HuH-7 (cell line): ENCODE measurements around the gene TUBAL3.
"Not testable (repeated sequence)": the region's sequence is repeated elsewhere in the genome, so short reads cannot be mapped to it uniquely, and the experiment has no call there.

Experiments
- DNase-seq: peaks from one replicate; pipeline ENCODE4 v3.0.0; 2011; ENCODE audit warnings: low spot score

Gene TUBAL3

DNA sequence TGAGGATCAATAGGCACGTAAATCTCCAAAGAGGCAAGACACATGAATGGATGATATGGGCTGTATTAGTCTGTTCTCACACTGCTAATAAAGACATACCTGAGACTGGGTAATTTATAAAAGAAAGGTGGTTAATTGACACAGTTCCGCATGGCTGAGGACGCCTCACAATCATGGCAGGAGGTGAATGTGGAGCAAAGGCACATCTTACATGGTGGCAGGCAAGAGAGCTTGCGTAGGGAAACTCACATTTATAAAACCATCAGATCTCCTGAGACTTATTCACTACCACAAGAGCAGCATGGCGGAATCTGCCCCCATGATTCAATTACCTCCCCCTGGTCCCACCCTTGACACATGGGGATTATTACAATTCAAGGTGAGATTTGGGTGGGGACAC, 25.4 kb downstream of the TUBAL3 start:
- DNase-seq = not testable (repeated sequence)

DNA sequence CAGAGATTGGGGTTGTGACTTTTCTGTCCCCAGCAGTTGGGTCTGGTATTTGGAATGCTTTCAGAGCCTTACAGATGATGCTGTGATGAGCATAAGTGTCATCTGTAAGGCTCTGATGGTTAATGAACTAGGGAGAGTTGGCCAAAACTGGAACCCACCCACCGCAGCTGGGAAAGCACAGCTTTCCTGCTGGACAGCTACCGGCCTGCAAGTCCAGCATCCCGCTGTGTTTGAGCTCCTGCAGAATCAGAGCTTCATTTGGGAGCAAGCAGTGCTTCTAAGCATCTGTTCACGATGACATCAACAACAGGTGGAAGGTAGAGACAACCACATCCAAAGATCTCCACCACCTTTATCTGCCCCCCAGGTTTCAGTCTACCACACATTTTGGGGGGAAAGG, 28.2 kb downstream of the TUBAL3 start:
- no peak for DNase-seq

DNA sequence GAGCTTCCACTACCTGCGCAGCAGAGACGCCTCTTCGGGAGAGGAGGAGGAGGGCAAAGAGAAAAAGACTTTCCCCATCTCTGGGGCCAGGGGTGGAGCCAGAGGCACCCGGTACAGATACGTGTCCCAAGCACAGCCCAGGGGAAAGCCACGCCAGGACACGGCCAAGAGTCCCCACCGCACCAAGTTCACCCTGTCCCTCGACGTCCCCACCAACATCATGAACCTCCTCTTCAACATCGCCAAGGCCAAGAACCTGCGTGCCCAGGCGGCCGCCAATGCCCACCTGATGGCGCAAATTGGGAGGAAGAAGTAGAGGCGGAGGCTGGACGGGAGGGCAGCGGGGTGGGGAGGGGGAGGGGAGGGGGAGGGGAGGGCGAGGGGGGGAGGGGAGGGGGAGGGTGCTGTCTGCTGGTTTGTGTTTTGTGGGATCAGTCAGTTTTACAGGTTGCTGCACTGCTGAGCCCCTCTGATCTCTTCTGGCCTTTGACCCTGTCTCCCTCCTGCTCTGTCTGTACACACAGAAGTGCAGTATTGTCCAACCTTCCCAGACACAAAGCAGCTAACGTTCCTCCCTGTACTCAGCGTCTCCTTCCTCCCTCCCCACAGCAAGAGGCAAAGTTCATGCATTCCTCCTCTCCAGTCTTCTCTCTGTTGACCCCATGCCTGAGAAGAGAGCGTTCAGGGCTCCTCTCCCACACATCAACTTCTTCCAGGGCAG, 30.6 kb downstream of the TUBAL3 start:
- DNase-seq = peak; percentile 48

DNA sequence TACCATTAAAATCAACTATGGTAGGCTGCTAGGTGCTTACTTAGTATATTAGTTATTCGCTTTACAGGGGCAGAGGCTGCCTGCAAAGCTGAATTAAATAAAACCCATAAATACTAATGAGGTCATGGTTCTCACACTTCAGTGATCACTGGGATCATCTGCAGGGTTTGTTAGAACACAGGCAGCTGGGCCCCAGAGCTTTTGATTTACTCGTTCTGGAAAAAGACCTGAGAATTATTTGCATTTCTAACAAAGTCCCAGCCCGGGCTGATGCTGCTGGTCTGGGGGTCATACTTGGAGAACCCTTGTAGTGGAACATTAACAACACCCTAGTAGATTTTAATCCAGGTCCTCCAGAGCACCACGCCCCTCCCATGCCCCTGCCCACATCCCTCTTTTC, 31.3 kb downstream of the TUBAL3 start:
- no peak for DNase-seq

DNA sequence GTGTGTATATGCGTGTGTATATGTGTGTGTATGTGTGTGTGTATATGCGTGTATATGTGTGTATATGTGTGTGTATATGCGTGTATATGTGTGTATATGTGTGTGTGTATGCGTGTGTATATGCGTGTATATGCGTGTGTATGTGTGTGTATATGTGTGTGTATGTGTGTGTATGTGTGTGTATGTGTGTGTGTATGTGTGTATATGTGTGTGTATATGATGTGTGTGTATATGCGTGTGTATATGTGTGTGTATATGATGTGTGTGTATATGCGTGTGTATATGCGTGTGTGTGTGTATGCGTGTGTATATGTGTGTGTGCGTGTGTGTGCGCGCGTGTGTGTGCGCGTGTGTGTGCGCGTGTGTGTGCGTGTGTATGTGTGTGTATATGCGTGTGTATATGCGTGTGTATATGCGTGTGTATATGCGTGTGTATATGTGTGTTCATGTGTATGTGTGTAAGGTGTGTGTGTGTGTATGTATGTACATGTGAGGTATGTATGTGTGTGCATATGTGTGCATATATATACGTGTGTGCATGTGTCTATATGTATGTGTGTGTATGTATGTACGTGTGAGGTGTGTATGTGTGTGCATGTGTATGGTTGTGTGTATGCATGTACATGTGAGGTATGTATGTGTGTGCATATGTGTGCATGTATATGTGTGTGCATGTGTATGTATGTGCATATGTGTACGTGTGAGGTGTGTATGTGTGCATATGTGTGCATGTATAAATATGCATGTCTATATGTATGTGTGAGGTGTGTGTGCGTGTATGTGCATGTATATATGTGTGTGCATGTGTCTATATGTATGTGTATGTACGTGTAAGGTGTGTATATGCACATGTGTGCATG, 33.9 kb downstream of the TUBAL3 start:
- no peak for DNase-seq

DNA sequence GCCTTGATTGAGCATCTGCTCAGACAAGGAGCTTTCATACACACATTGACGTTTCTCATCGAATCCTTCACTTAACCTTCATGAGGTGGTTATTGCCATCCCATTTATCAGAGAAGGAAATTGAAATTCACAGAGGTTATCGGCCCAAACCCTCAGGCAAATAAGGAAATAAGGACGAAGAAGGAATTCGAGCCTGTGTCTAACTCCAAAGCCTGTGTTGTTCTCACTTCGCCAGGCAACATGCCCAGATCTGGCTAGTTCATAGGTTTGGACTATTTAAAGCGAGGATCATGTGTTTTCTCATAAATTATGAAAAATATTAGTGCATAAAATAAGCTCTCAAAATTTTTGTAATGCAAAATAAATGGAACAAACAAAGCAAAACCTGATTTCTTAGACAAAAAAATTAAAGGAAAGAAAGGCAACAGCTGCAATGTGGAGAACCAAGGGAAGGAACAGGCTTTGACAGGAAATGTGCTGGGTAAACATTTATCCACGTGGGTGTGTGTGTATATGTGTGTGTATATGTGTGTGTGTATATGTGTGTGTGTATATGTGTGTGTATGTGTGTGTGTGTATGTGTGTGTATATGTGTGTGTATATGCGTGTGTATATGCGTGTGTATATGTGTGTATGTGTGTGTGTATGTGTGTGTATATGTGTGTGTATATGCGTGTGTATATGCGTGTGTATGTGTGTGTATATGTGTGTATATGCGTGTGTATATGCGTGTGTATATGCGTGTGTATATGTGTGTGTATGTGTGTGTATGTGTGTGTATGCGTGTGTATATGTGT, 35.1 kb downstream of the TUBAL3 start:
- no peak for DNase-seq

DNA sequence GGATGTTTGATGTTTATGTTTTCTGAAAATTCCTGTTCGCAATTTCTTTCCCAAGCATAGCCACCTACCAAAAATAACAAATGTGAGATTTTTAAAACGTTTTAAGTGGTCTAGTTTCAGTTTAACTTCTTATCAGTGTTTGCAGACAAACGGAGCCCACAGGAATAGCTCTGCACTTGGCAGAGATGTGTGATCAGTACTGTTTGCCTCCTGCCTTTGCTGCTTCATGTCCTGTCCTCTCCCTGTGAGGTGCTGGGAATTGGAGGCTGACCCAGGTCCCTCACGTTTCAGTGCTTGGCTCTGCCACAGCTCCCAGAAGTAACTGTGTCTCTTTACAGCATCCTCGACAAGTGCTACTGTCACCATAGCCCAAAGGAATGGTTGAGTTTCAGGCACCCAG, 38.7 kb downstream of the TUBAL3 start:
- no peak for DNase-seq

DNA sequence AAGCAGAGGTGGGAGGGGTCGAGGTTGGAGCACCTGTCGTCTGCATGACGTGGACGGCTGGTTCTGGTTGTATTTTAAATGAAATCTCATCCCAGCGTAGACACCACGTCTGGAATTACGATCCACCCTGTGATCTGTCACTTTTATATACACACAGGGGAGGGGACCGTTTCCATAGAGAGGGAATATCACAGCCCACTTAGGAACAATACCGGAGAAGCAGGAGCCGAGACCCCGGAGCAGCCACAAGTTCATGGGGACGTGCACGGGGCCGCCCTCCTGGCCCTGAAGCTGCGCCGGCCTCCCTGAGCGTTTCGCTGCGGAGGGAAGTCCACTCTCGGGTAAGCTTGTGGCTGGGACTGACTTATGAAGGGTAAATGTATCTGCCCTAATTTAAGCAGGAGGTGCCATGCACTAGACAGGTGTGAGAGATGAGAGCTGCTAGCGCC, 39.7 kb downstream of the TUBAL3 start, which contains the start of gene UCN3:
Gene UCN3, plus strand, starts transcription at position 77 of the 449 bp plus-strand sequence. CDS start 8,755 bp downstream, outside the sequence.
- DNase-seq = no peak

DNA sequence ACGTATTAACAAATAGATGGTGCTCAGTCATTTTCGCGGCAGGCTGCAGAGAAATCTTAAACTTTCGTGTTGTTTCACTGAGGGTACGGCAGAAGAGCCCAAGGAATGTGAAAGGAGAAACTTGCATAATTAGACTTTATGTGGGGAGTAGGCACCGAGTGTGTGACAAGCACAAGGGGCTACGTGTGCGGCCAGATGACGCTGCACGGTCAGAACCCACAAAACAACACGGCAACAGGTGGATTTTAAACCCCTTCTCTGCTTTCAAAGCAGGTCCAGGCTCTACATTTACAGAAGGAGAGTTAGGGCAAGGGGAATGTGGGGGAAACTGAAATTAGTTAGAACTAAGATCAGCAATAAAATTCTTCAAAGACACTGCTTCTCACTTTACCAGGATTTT, 40.3 kb downstream of the TUBAL3 start:
- no peak for DNase-seq

DNA sequence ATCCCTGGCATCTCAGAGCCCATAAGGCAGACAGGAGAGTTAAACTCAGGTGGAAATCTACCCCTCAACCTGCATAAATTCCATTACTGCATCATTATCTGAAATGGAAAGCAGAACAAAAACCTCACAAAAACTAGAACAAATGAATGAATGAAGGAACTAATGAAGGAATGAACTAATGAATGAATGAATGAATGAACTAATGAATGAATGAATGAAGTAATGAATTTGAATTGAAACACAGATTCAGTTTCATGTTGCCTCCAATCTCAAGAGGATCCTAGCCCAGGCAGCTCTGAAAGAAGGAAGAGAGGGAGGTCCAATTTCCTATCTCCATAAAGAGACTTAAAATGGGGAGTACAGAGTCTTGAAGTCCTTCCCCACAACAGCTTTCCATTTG, 41.8 kb downstream of the TUBAL3 start:
- DNase-seq = no peak

DNA sequence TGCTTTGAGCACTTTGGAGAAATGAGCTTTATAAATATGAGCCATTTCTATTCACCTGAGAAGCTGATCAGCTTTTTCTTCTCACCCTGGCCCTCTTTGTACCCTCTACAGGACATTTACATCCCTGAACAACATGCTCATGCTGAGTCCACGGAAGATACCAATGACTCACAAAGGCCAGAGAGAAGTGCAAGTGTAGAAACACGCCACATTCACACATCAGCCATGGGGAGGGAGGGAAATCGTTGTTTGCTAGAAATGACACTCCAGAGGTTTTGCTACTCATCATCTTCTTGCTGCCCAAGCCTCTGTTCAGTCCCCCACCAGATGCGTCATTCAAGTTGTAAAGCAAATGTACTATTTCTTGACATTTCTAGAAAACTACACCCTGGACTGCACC, 42.7 kb downstream of the TUBAL3 start:
- no peak for DNase-seq

DNA sequence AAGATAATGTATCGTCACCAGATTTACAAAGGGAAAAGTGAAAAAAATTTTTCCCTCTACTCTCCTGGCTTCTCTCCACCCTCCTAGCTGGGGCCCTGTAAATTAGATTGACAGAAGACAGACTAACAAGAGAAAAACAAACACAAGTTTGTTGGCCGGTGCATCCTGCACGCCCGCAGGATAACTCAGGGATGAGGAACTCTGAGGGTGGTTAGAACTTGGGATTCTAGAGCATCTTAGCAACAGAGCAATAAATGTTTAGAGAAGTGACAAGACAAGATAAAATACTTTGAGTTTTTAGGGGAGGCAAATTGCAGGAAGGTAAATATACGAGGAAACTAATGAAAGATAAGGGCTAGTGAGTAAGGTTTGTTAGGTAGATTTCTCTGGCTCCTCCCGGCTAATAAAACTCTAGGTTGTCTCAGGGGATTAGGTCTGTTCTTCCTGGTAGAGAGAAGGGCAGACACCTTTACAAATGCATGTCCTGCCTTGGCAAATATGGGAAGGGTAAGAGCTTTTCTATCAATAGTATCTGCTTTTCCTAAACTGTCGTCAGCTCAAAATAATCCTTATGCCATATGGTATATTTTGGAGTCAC, 44.2 kb downstream of the TUBAL3 start:
- DNase-seq = peak; percentile 49

DNA sequence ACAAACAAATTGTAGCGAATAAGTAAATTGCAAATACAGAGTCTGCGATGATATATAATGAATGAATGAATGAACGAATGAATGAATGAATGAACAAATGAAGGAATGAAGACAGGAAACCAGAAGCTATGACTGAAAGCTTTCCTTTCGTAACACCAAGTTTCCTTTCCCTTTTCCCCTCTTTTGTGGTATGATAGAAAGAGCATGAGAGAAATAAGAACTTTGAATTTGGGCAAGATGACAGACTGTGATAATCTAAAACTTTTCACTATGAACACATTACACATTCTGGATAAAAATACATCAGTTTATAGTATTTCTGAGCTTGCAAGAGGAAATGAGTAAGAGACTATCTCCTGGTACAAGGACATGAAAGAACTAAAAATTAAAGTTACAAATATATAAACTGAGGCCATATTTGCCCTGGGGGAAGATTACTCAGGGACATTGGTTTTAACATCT, 48.3 kb downstream of the TUBAL3 start:
- no peak for DNase-seq

DNA sequence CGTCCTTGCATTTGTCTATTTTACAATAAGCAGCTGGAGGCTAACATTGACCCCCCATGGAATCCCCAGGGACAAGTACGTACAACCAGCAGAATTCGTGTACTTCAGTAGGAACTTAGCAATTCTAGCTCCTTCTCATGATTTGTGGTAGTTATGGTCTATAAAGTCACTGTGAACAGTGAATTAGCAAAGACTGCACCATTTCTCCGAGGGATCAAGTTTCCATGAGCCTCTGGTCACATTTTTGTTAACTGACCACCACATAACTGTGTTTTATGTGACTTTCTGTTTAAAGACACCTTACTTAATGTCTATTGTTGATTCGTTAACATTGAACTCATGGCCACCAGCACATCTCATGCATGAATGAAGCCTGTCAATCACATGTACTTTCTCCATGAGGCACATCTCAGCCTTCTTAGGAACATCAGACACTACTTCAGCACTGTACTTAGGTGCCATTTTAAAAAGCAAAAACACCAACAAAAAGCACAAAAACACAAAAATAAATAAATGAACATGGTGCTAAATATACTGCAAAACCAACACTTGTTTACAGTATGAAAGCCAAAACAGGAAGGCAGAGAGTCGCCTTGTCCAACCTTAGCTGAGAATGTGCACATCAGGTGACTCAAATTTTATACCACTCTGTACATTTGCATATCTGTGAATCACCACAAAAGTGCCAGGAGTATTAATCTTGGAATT, 48.9 kb downstream of the TUBAL3 start:
- DNase-seq = no peak

DNA sequence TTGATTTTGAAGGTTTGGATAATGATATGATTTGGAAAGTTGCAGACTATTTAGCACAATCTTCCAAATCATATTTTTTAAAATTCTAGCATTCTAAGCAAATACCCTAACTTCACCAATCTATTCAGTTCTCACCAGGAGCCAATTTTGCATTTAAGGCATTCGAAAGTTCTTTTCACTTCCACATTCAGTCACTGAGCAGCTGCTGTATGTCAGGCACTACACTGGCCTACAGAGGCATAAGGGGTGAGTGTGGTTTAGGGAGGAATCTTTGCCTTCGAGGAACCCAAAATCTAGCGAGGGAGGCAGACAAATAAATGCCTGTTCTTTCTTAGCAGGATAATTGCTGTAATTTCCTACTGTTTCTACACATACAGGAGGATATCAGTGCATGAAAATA, 50.6 kb downstream of the TUBAL3 start:
- DNase-seq = no peak

DNA sequence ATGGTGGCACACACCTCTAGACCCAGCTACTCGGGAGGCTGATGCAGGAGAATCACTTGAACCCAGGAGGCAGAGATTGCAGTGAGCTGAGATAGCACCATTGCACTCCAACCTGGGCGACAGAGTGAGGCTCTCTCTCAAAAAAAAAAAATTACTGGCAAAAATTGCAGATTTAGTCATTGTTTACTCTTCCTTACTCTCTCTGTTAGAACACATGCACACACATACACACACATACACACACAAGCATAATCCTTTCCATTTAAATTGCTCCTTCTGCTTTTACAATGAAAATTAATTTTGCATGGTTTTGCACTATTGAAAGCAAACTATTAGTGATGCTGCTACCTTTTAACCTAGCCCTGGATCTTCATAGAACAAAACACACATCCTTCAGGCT, 55.3 kb downstream of the TUBAL3 start:
- DNase-seq = no peak

DNA sequence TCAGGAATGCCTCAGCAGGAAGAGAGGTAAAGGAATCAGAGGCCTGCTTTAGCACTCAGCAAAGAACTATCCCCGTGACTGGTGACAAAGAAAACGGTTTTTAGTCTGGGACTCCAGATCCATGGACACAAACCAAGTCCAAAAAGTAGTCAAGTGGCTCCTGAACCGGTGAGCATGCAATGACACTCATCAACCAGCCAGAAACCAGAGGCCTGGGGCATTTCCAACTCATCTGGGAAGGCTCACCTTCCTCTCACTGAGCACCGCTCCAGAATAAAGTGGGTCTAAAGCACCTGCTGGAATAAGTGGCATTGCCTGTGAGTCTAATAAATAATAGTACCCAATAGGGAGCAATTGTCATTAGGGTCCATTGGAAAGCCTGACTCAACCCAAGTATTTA, 57.7 kb downstream of the TUBAL3 start:
- DNase-seq = no peak

DNA sequence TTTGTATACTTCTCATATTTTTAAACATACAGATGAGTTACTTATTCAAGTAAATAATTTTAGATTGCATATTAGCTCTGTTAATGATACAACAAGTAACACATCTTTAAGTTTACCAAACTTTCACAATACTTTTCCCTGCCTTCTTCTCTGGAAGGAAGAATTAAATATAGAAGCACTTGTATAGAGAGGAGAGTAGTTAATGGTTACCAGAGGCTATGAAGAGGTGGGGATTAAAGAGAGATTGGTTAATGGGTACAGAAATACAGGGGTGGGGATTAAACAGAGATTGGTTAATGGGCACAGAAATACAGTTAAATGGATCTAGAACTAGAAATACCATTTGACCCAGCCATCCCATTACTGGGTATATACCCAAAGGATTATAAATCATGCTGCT, 59.9 kb downstream of the TUBAL3 start:
- DNase-seq = no peak

DNA sequence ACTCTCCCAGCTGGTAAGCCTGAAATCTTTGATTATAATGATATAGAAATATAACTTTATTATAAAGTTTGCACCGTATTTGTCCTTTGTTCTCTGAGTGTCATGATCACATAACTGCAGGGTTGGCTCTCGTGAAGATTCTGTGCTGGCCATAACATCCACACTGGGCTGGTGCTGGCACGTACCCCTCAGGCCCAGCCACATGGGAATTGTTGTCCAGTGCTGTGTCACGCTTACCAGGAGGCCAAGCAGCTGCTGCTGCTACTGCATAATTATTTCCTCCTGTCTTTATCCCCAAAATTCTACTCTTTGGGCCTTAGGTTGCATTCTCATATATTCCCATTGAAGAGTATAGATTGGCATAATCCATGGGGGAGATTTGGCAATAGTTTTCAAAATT, 60.6 kb downstream of the TUBAL3 start:
- DNase-seq = no peak

DNA sequence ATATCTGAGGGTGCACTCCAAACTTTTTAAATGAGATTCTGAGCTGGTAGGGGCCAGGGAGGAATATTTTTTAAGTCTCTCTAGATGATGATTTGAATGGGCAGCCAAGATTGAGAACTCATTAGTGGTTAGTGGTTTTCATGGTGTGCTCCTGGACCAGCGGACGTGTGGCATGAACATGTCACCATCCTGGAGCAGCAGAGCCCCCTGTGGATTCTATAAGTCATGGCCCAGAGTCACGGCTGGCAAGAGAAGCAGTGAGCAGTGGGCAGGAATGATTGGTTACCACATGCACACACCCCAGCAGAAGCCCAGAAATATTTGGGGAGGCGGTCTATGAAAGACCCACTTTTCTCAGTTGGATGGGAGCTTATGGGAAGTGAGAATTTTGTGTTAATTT, 61.1 kb downstream of the TUBAL3 start:
- no peak for DNase-seq
